SJCRH30 (cell line): ENCODE measurements around the gene PCDHA10. TPM values are rescaled to one million over a fixed set of nuclear protein-coding genes. Genes with fewer than 3 reads are reported as not detected.

ENCODE experiments used
- total RNA-seq: library from RNA; depleted of rRNA; stranded (reverse); fragments of >200 nt; shearing (Covaris generic); gene quantifications from 2 replicates; pipeline ENCODE4 v1.2.3, GENCODE V29; 2014; rRNA removed

PCDHA10 gene
- total RNA-seq, 1 experiment from 2014 or later, result 0.16 TPM

Other genes with a start within 250 kb of the PCDHA10 start
- gene CD14, start 222.7 kb upstream of the PCDHA10 start, total RNA-seq, result 0.18 and 0.38 TPM in 2 replicates
- 11.1 and 11.3 TPM in 2 replicates for gene TMCO6, start 216.4 kb upstream of the PCDHA10 start, total RNA-seq
- 86.0 and 106 TPM in 2 replicates for gene NDUFA2, start 208.3 kb upstream of the PCDHA10 start, total RNA-seq
- gene IK, start 208.1 kb upstream of the PCDHA10 start, total RNA-seq, result 94.5 and 100 TPM in 2 replicates
- 15.5 and 17.9 TPM in 2 replicates for gene WDR55, start 191.0 kb upstream of the PCDHA10 start, total RNA-seq
- gene DND1, start 182.3 kb upstream of the PCDHA10 start, total RNA-seq, result 0.41 and 1.8 TPM in 2 replicates
- 75.2 and 82.0 TPM in 2 replicates for gene HARS1, start 164.5 kb upstream of the PCDHA10 start, total RNA-seq
- gene HARS2, start 164.4 kb upstream of the PCDHA10 start, total RNA-seq, result 27.1 TPM in 2 replicates
- gene ZMAT2, start 155.4 kb upstream of the PCDHA10 start, total RNA-seq, result 62.4 and 67.9 TPM in 2 replicates
- not detected in 2 replicates for gene PCDHA1, start 69.8 kb upstream of the PCDHA10 start, total RNA-seq
- not detected in 2 replicates for gene PCDHA2, start 61.0 kb upstream of the PCDHA10 start, total RNA-seq
- 0.02 TPM in 1 of 2 replicates, not detected in the other for gene PCDHA3, start 54.8 kb upstream of the PCDHA10 start, total RNA-seq
- gene PCDHA4, start 48.8 kb upstream of the PCDHA10 start, total RNA-seq, result not detected in 2 replicates
- 0.08 and 0.18 TPM in 2 replicates for gene PCDHA5, start 34.3 kb upstream of the PCDHA10 start, total RNA-seq
- 0.10 TPM in 1 of 2 replicates, not detected in the other for gene PCDHA6, start 27.9 kb upstream of the PCDHA10 start, total RNA-seq
- gene PCDHA7, start 21.6 kb upstream of the PCDHA10 start, total RNA-seq, result not detected in 2 replicates
- 0.05 and 0.08 TPM in 2 replicates for gene PCDHA8, start 14.7 kb upstream of the PCDHA10 start, total RNA-seq
- gene PCDHA9, start 7.5 kb upstream of the PCDHA10 start, total RNA-seq, result 0.02 TPM in 1 of 2 replicates, not detected in the other
- not detected in 2 replicates for gene PCDHA11, start 13.1 kb downstream of the PCDHA10 start, total RNA-seq
- gene PCDHA12, start 19.4 kb downstream of the PCDHA10 start, total RNA-seq, result not detected in 2 replicates
- gene PCDHA13, start 26.2 kb downstream of the PCDHA10 start, total RNA-seq, result 0.05 TPM in 1 of 2 replicates, not detected in the other
- gene PCDHAC1, start 70.4 kb downstream of the PCDHA10 start, total RNA-seq, result not detected in 2 replicates
- 0.08 TPM in 1 of 2 replicates, not detected in the other for gene PCDHAC2, start 110.6 kb downstream of the PCDHA10 start, total RNA-seq
- gene PCDHB1, start 195.5 kb downstream of the PCDHA10 start, total RNA-seq, result not detected in 2 replicates
- 24.4 and 24.6 TPM in 2 replicates for gene PCDHB2, start 238.7 kb downstream of the PCDHA10 start, total RNA-seq
- 1.3 and 1.6 TPM in 2 replicates for gene PCDHB3, start 244.6 kb downstream of the PCDHA10 start, total RNA-seq